DMS53 treated with DMSO at 0.1 percent for 48 hours (cell line): Measurements from ENCODE around the gene ROS1.

Experiments
- DNase-seq: peaks from one replicate; lab custom pipeline; 2025; ENCODE audit not compliant: unreplicated experiment; lab: John Stamatoyannopoulos, UW

Gene ROS1

DNA sequence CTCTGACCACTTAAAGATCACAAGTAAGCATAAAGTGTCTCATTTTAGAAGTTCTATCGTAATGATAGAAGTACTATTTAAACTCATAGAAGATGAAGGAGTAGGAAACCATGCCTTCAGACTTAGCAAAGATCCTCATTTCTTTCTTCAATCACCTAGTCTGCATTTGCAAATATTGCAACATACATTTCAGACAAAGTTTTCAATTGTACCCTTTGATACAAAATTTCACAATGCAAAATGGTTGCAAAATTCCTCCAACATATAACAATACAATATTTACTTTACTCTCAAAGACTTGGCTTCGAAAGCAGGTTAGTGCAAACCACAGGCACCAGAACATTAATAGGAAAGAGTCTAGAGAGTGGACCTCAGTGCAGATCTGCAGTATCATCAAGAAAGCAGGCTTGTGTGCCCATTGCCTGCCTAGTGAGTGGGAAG lies 16.1 kb upstream of the ROS1 start:
- no peak for DNase-seq

DNA sequence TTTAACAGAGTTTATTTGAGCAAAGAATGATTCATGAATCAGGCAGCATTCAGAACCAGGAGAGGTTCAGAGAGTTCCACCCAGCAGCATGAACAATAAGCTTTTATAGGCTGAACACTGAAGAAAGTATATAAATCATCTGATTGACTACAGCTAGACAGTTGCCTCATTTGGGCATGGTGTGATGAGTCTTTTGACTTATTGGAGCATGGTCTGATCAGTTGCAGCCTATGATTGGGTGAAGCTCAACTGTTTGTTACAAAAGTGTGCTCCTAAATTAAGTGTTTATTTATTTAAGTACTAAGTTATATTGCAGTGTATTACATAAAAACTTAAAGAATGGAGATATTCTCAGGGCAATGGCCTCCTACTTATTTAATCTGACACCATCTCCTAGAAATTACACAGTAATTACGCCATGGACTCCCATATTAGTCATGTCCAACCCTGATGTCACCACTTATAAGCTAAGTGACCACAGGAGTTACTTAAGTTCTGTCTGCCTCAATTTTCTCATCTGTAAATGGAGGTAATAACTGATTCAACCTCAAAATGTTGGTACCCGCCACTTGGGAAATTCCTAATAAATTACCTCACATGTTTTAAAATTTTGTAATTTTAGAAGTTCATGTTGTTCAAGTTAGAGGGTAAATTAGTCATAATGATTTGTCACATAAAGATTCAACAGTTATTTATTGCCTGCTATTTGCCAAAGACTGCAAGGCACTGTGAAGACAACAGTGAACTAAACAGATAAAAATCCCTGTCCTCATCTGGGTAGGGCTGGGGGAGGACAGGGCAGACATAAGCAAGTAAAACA lies 15.2 kb upstream of the ROS1 start:
- no peak for DNase-seq

- DNase-seq: no peak
Observed at GRCh38 chr6:117432273-117432672, 6.5 kb upstream of the ROS1 start.

GRCh38 chr6:117423754-117424153 lies 2.0 kb downstream of the ROS1 start:
- DNase-seq: no peak

DNA sequence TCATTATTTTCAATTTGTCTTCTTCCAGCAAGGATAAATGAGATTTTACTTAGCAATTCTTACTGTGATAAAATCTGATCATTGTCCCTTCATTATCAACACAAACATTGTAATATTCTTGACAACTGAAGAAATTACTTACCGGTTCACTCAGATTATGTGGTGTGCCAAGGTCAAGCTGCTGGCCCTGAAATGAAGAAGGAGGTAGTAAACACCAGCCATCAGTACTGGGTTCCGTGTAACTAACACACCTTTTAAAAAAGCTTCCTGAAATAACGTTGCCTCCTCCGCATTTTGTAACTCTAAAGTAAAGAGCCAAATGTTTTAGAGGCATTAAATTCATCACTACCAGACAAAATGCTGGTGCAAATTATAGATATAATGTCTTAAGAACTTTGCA lies 7.4 kb downstream of the ROS1 start:
- DNase-seq: no peak

DNA sequence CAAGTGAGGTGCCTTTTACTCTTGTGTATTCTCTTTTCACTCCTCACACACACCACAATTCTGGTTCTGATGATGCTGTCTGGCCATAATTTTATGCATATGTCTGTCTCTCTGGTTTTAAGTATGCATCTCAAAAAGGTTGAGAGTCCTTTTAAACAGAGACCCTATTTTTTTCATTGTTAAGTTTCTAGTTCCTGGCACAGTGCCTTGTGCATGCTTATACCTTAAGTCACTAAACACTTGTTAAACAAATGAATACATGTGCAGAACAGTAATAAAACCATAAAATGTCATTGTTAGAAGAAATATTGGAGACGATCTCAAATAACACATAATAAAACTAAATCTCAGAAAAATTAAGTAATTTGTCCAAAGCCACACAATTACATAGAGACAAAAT lies 7.9 kb downstream of the ROS1 start:
- DNase-seq: no peak

DNA sequence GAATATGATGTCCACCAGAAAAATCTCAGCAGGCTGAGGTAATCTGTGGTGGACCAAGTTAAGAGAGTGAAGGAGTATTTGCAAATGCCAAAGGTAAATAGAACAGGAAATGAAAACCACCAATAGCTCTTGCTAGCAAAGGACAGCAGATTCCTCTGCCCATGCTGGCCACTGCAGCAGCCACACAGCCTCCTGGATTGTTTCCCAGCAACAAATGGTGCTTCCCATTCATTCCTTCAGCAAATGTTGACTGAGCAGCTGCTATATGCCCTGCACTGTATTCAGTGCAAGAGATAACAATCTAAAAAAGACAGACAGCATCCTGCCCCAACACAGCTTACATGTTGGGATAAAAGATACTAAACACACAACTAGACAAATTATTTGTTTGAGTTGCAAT lies 11.0 kb downstream of the ROS1 start:
- peak; percentile 49 for DNase-seq

DNA sequence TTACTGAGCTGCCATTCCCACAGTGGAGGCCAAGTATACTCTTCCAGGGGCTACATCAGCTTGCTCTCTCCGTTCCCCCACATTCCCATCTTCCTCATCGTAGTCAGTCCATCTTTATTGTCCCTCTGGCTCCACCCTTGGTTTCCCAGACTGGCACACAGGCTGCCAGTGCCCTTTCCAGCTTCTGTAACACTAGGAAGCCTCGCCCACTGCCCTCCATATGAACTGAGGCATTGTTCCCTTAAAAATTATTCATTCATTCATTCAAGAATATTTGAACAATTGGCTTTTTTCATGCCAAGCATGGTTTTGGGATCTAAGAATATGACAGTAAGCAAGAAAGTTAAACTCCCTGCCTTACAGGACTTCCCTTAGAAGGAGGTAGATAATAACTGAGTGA lies 14.3 kb downstream of the ROS1 start:
- DNase-seq: no peak

DNA sequence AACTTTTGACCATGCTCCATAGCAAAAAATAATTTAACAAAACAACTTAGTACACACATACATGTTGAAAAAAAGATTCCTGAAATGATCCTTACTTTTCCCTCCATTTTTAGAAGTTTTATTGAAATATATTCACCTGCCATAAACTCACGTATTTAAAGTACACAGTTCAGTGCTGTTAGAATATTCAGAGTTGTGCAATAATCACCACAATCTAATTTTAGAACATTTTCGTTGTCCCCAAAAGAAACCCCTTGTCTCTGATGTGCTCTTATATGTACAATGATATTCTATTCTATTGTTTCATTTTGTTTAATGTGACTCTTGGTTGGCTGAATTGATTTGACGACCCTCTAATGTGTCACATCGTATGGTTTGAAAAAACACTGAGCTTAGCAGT lies 15.9 kb downstream of the ROS1 start:
- DNase-seq: no peak

DNA sequence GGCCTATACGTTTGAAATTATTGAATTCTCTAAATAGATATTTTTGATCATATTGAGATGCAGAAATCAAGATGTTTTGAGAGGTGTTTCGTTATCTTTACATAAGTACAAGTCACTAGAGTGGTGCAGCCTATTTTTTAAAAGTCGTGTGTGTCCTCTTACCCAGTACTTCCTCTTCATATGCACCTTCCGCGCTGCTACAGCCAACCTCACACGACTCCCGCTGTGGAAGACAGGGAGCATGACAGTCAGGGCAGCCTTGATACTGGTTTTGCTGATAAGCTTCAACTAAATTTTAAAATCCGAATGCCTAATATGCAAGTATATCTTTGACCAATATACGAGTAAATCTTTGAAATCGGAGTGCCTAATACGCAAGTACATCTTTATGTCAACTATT lies 16.3 kb downstream of the ROS1 start:
- DNase-seq: no peak

- DNase-seq: no peak
Observed at GRCh38 chr6:117404548-117404947, 21.2 kb downstream of the ROS1 start.

DNA sequence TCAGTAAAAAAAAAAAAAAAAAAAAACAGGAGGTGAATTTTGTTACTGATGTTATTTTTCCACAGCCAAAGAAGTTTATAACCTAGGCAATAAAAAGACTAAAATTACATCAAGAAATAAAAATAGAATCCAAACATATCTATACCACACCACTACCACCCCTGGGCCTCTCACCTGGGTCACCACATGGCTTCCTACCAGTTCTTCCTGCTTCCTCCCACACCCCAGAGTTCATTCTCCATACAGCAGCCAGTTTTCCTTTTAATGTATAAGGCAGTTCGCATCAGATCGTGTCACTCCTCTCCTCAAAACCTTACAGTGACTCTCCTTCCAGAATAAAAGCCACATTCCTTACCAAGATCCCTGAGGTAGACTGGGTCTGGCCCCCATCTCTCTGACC lies 23.9 kb downstream of the ROS1 start:
- no peak for DNase-seq

- DNase-seq: no peak
Observed at GRCh38 chr6:117399924-117400323, 25.8 kb downstream of the ROS1 start.

DNA sequence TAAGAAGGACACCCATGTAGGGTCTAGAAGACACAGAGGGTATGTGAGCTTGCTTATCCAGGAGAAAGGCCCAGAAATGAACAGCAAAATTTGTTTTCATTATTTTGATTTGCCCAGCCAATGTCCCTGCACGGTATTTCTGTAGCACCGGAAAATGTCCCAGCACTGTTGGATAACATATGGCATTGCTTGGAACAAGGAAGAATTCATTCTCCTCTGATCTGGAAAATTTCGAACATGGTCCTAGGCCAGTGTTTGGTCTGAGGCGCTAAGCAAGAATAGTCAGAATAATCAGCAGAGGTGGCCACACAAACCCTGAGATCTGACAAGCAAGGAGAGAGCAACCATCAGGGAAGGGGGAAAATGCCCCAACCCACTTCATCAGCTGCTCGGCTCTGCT lies 26.6 kb downstream of the ROS1 start:
- no peak for DNase-seq

- no peak for DNase-seq
Observed at GRCh38 chr6:117397536-117398227, 28.1 kb downstream of the ROS1 start.

DNA sequence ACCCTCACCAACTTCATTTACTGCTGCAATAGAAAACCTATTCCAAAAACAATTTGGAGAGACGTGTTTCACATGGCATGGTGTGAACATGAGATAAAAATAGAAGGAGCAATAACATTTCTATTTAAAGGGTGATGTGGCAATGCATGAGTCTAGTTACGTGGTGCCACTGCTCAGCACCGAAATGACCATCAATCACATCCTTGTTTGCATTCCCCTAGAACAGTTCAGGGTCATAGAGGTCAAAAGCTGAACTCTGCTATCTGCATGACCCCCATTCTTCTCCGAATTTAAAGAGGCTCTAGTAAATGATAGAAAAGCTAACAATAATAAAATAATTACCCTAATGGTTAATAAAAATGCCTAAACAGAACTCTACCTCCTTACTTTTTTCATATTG lies 29.5 kb downstream of the ROS1 start:
- DNase-seq: no peak

- no peak for DNase-seq
Observed at GRCh38 chr6:117395164-117395563, 30.6 kb downstream of the ROS1 start.

- DNase-seq: no peak
Observed at GRCh38 chr6:117393045-117393444, 32.7 kb downstream of the ROS1 start.

GRCh38 chr6:117391874-117392583 lies 33.7 kb downstream of the ROS1 start:
- no peak for DNase-seq

GRCh38 chr6:117389227-117390057 lies 36.3 kb downstream of the ROS1 start:
- no peak for DNase-seq

GRCh38 chr6:117387454-117387974 lies 38.2 kb downstream of the ROS1 start:
- no peak for DNase-seq
